Transverse colon (tissue), 4 donors: ENCODE data around the gene CLVS2. TPM values are rescaled to one million over a fixed set of nuclear protein-coding genes. Genes with fewer than 3 reads are reported as not detected.

ENCODE experiments used
- DNase-seq: peaks from one replicate; pipeline ENCODE4 v3.0.0-alpha.2; 2019
- H3K27ac ChIP-seq, 4 donors: fragments of 200-600 bp; sonication (generic); 2 replicates each; pipeline ENCODE4 v1.5.1; 2016 to 2018; ENCODE audit warnings: inconsistent platforms in 4 of 4
- H3K27me3 ChIP-seq: fragments of 200-600 bp; sonication (generic); 2 replicates; pipeline ENCODE4 v1.5.1; 2017; ENCODE audit warnings: inconsistent platforms
- H3K36me3 ChIP-seq, 4 donors: fragments of 200-600 bp; sonication (generic); 2 replicates each; pipeline ENCODE4 v1.5.1; 2017 to 2019; ENCODE audit warnings: inconsistent platforms in 4 of 4
- H3K4me1 ChIP-seq, 4 donors: fragments of 200-600 bp; sonication (generic); 2 replicates each; pipeline ENCODE4 v1.5.1; 2017 to 2020; ENCODE audit warnings: inconsistent platforms in 4 of 4
- H3K4me3 ChIP-seq, 4 donors: fragments of 200-600 bp; sonication (generic); 1 replicate in 1 of 4; 2 replicates in 3 of 4; pipeline versions ENCODE4 v1.5.1 to v1.6.1; 2017 to 2019; ENCODE audit warnings: inconsistent platforms in 4 of 4
- H3K9me3 ChIP-seq, 2 donors: fragments of 200-600 bp; sonication (generic); 2 replicates each; pipeline ENCODE4 v1.5.1; 2017 to 2019; ENCODE audit warnings: inconsistent platforms in 2 of 2
- EP300 ChIP-seq: sonication (generic); formaldehyde crosslinking; IDR thresholded peaks from one replicate; pipeline ENCODE4 v1.6.1; 2017; ENCODE audit warnings: antibody characterized with exemption, low read depth
- POLR2A ChIP-seq: fragments of 450-650 bp; IDR thresholded peaks from one replicate; pipeline ENCODE4 v1.6.1; 2016; ENCODE audit warnings: antibody characterized with exemption, mild to moderate bottlenecking, moderate library complexity
- POLR2AphosphoS5 ChIP-seq, 3 donors: sonication (generic); formaldehyde crosslinking; IDR thresholded peaks; one replicate each; pipeline ENCODE4 v1.6.1; 2016; ENCODE audit warnings: antibody characterized with exemption in 3 of 3
- WGBS, 2 donors: methylation state at CpG; one replicate each; pipeline ENCODE4 v1.1.5; 2018; ENCODE audit warnings: low coverage in 1 of 2; 5-methylcytosine and 5-hydroxymethylcytosine counted together
- in situ Hi-C, 4 donors: fragments of 200-750 bp; cut with MboI; loops; one replicate each; pipeline versions ENCODE4 v1.15.0 to v1.15.1; 2017; ENCODE audit warnings: low sequenced_read_pairs in 3 of 4, low pct_ligation_motif_present in 1 of 4, low pct_unique_long_range_greater_than_20kb in 1 of 4
- intact Hi-C: fragments of 100-400 bp; cut with DNase I; formaldehyde crosslinking; loops from one replicate; pipeline ENCODE4 v1.15.1; 2023; ENCODE audit warnings: low total_unique reads
- total RNA-seq, 4 donors: library from RNA; depleted of rRNA; stranded (reverse); fragments of >200 nt; gene quantifications; one replicate each; pipeline ENCODE4 v1.1.0, GENCODE V29; 2016
- TF ChIP-seq, protein P1 (sequence below), 5 experiments: fragments of 200-600 bp in 3 of 5; fragments of 450-650 bp in 2 of 5; sonication (generic) in 3 of 5; IDR thresholded peaks; 1 replicate in 2 of 5; 2 replicates in 3 of 5; pipeline ENCODE4 v1.5.1; 2016 to 2017; ENCODE audit warnings: antibody characterized with exemption in 5 of 5, inconsistent platforms in 3 of 5, mild to moderate bottlenecking in 2 of 5, moderate library complexity in 1 of 5

CLVS2 gene
- total RNA-seq, 4 donors from 2014 or later = 0.32 to 0.41 TPM; not detected in 2

DNA sequence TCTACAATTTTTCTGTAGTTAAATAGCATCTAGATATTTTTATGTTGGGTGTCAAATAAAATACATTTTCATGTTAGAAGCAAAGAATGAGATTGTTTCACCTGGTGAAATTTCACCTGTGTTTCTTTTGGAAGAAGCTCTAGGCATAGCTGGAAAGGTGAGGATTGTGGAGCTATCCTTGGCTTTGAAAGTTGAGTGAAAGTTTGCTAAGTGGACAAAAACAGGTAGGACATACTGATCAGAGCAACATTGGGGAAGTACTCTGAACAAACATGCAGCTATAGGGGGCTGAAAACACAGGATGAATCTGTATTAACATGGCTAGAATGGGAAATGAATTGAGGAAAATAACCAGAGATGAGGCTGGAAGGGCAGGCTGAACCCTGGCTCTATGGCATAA, 18.8 kb downstream of the CLVS2 start:
- no peak for DNase-seq
- no peaks in the 10 kb centered on the region for H3K4me1 ChIP-seq
- no peaks in the 10 kb centered on the region for H3K27me3 ChIP-seq
- in situ Hi-C loops (no loop called here), intact Hi-C loops (no loop called here)
- H3K4me3 ChIP-seq = no peak overlapping the region
- H3K36me3 ChIP-seq = no peaks in the 10 kb centered on the region
- no peaks in the 10 kb centered on the region for H3K9me3 ChIP-seq
- H3K27ac ChIP-seq = no peak overlapping the region
- no peak for TF ChIP-seq POLR2AphosphoS5 (IDR thresholded peaks at IDR 0.05)
- TF ChIP-seq EP300 = no peak
- no peak for TF ChIP-seq POLR2A
- TF ChIP-seq, protein P1, sequence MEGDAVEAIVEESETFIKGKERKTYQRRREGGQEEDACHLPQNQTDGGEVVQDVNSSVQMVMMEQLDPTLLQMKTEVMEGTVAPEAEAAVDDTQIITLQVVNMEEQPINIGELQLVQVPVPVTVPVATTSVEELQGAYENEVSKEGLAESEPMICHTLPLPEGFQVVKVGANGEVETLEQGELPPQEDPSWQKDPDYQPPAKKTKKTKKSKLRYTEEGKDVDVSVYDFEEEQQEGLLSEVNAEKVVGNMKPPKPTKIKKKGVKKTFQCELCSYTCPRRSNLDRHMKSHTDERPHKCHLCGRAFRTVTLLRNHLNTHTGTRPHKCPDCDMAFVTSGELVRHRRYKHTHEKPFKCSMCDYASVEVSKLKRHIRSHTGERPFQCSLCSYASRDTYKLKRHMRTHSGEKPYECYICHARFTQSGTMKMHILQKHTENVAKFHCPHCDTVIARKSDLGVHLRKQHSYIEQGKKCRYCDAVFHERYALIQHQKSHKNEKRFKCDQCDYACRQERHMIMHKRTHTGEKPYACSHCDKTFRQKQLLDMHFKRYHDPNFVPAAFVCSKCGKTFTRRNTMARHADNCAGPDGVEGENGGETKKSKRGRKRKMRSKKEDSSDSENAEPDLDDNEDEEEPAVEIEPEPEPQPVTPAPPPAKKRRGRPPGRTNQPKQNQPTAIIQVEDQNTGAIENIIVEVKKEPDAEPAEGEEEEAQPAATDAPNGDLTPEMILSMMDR (IDR thresholded peaks at IDR 0.05) = no peak

DNA sequence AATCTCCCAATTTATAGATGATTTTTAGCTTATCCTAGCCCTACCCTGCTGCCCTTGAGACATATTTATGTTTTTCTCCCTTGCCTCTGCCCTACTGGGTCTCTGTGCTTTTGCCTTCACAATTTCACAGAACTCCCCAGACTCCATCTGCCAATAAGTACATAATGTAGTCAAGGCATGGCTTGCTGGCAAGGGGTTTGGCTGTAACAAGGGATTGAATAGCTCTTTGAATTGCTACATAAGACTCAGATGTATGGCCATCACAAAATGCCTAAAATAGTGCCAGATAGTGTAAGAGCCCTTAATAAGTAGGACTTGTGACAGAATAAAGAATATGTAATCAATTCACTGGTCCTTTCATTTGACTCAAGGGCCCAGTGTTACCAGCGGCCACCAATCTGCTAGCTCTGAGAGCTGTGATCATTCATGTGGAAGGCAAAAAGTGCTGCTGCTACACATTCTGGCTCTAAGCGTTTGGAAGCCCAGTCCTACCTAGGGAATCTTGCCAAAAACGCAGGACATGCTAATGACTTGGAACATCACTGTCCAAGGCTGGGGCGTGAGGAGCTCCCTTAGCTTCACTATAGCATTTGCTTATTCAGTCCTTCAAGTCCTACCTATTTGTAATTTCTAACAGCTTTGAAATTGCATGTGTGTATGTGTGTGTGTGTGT, 20.5 kb downstream of the CLVS2 start:
- no peak for DNase-seq
- TF ChIP-seq POLR2A (no peak), EP300 (no peak), POLR2AphosphoS5 (IDR thresholded peaks at IDR 0.05) (no peak)
- TF ChIP-seq, protein P1 (IDR thresholded peaks at IDR 0.05) = no peak
- no peaks in the 10 kb centered on the region for H3K36me3 ChIP-seq
- no peak overlapping the region for H3K27ac ChIP-seq
- intact Hi-C loops (no loop called here), in situ Hi-C loops (no loop called here)
- H3K4me1 ChIP-seq = no peaks in the 10 kb centered on the region
- H3K27me3 ChIP-seq = no peaks in the 10 kb centered on the region
- no peaks in the 10 kb centered on the region for H3K9me3 ChIP-seq
- 37 to 69% methylated on average over 2 to 4 of the region's 4 CpGs for WGBS, 2 donors
- no peak overlapping the region for H3K4me3 ChIP-seq

DNA sequence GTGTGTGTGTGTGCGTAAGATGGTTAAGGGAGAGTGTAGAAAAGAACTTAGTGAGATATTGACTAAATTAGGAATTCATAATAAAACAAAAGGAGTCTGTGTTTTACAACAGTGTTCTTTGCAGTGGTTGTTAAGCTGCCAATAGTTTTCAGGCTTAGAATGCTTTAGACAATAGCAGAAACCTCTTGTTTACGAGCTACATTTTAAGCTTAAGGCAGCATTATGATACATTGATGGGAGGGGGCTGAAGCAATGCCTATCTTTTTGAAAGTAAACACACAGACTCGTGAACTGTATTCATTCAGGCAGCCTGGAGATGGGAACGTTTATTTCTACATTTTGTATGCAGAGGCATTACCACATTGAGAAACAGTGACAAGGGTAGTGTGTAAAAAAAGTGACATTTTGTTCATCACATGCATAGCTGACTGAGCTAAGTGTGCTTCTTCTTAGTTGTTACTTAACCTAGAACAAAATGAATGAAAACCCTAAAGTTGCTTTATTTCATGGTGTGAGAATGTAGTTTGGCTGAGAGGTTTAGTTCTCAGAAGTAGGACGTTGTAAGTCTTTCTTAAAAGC, 21.2 kb downstream of the CLVS2 start:
- TF ChIP-seq, protein P1 (IDR thresholded peaks at IDR 0.05) = no peak
- no peak for TF ChIP-seq POLR2A
- TF ChIP-seq EP300 = no peak
- no peak for TF ChIP-seq POLR2AphosphoS5 (IDR thresholded peaks at IDR 0.05)
- H3K4me1 ChIP-seq = no peaks in the 10 kb centered on the region
- H3K27ac ChIP-seq = no peak overlapping the region
- H3K36me3 ChIP-seq = no peaks in the 10 kb centered on the region
- H3K27me3 ChIP-seq = no peaks in the 10 kb centered on the region
- intact Hi-C loops (no loop called here), in situ Hi-C loops (no loop called here)
- no peaks in the 10 kb centered on the region for H3K9me3 ChIP-seq
- WGBS, 2 donors = 50 to 58% methylated on average over 5 of the region's 5 CpGs
- no peak for DNase-seq
- H3K4me3 ChIP-seq = no peak overlapping the region

DNA sequence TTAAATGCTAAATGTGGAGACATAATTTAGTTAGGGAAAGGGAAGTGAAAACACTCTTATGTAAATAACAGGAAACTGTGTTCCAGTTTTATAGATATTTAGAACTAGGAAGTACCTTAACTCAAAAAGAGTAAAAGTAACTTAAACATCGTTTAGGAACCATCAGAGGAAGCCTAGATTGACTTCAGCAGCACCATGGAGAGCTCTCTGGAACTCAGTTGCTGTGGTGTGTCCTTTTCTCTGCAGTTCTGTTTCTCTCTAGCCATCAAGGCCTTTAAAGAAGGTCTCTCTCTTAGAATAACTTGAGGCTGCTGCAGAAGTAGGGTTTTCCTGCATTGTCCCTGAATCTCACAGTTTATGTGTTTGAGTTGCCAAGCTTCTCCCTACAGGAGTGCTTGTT, 26.9 kb downstream of the CLVS2 start:
- Histone ChIP-seq H3K27me3 (no peaks in the 10 kb centered on the region), H3K4me1 (no peaks in the 10 kb centered on the region), H3K36me3 (no peaks in the 10 kb centered on the region), H3K27ac (no peak overlapping the region), H3K9me3 (no peaks in the 10 kb centered on the region), H3K4me3 (no peak overlapping the region)
- WGBS, 2 donors = 0% methylated on average over 1 of the region's 1 CpG; no CpG with 5 or more reads in 1 of the 2 donors
- in situ Hi-C loops = no loop called here
- intact Hi-C loops = no loop called here
- TF ChIP-seq POLR2A (no peak), POLR2AphosphoS5 (IDR thresholded peaks at IDR 0.05) (no peak), EP300 (no peak)
- TF ChIP-seq, protein P1 (IDR thresholded peaks at IDR 0.05) = no peak
- DNase-seq = no peak
